Kidney (tissue), 14 donors: Measurements from ENCODE around the gene TRAF1. TPM values are rescaled to one million over a fixed set of nuclear protein-coding genes. Genes with fewer than 3 reads are reported as not detected.

Source experiments
- DNase-seq, 5 donors: peaks; one replicate each; pipeline ENCODE4 v3.0.0-alpha.2; 2013 to 2020
- FAIRE-seq: peaks from 2 replicates; lab custom pipeline; 2012; peaks lifted over from hg19 to GRCh38; lab: Jason Lieb, UNC
- H3K27ac ChIP-seq, 2 donors: one replicate each; pipeline ENCODE4 v1.7.0; 2013; ENCODE audit warnings: low read depth in 2 of 2, low read length in 2 of 2, inconsistent platforms in 1 of 2
- H3K27me3 ChIP-seq: one replicate; pipeline ENCODE4 v1.7.1; 2013; ENCODE audit warnings: low read length, inconsistent platforms; ENCODE audit not compliant: control insufficient read depth, insufficient read depth
- H3K36me3 ChIP-seq, 3 donors: one replicate each; pipeline versions ENCODE4 v1.7.0 to v1.7.1; 2013; ENCODE audit warnings: low read length in 3 of 3, control low read depth in 1 of 3, inconsistent platforms in 1 of 3; ENCODE audit not compliant: insufficient read depth in 3 of 3, control insufficient read depth in 2 of 3
- H3K4me1 ChIP-seq, 3 donors: one replicate each; pipeline versions ENCODE4 v1.7.0 to v1.7.1; 2013; ENCODE audit warnings: low read length in 3 of 3, inconsistent platforms in 1 of 3, low read depth in 1 of 3; ENCODE audit not compliant: control insufficient read depth in 2 of 3, insufficient read depth in 2 of 3
- H3K4me3 ChIP-seq, 3 donors: one replicate each; pipeline versions ENCODE4 v1.7.0 to v1.8.1; 2013; ENCODE audit warnings: low read length in 3 of 3, control low read depth in 1 of 3, inconsistent platforms in 1 of 3
- H3K9ac ChIP-seq, 3 donors: one replicate each; pipeline versions ENCODE4 v1.7.0 to v1.7.1; 2013; ENCODE audit warnings: low read length in 3 of 3, control low read depth in 1 of 3, inconsistent platforms in 1 of 3
- H3K9me3 ChIP-seq, 3 donors: one replicate each; pipeline versions ENCODE4 v1.7.0 to v1.7.1; 2013; ENCODE audit warnings: low read length in 3 of 3, control low read depth in 1 of 3, inconsistent platforms in 1 of 3; ENCODE audit not compliant: control insufficient read depth in 2 of 3, insufficient read depth in 1 of 3
- CTCF ChIP-seq: IDR thresholded peaks from 3 replicates; pipeline ENCODE4 v1.5.1; 2012; ENCODE audit warnings: mild to moderate bottlenecking, moderate library complexity, borderline replicate concordance; ENCODE audit not compliant: insufficient read depth; ENCODE audit errors: extremely low read depth
- intact Hi-C: fragments of 100-400 bp; cut with DNase I; formaldehyde crosslinking; loops from one replicate; pipeline ENCODE4 v1.11.1; 2022
- polyA plus RNA-seq: library from polyadenylated mRNA; stranded (reverse); fragments of 350-450 nt; fragmentation: Illumina TruSeq; extraction: RNeasy Lipid Tissue Mini Kit (QIAGEN cat#74804); gene quantifications from one replicate; pipeline ENCODE4 v1.2.3, GENCODE V29; 2014; ENCODE audit warnings: low read depth, low replicate concordance; ENCODE audit not compliant: insufficient read depth
- total RNA-seq: library from RNA; stranded (reverse); fragmentation: NEBNext Ultra II Directional; extraction: Animal tissue kit (Norgen Biotek cat#: 25700); gene quantifications from one replicate; pipeline ENCODE4 v1.2.1, GENCODE V29; 2021
- donor health status: control.
- donor health status: control.
- donor health status: control.
- donor health status: control.
- donor health status: control.
- donor health status: DM: yes; HTN: yes; CAD: no.
- donor health status: Normal renal cell carcinoma (clear cell type).

The TRAF1 gene
- total and polyA plus RNA-seq, 2 donors from 2014 or later, result 3.1 to 10.9 TPM

- no peak for FAIRE-seq
- Histone ChIP-seq H3K4me1 (peaks cover 0 to 9% (median 5%) of the 10 kb centered on the region in 3 donors), H3K9ac (no peak overlapping the region), H3K27ac (no peak overlapping the region), H3K9me3 (no peaks in the 10 kb centered on the region), H3K27me3 (no peaks in the 10 kb centered on the region), H3K4me3 (peak overlapping the region in 1 of 3 donors; percentile 65), H3K36me3 (no peaks in the 10 kb centered on the region)
- intact Hi-C loops, result no loop called here
- TF ChIP-seq CTCF, result no peak
- no peak for DNase-seq
These were observed 846 bp upstream of the TRAF1 start for GRCh38 chr9:120927269-120928014.

GRCh38 chr9:120925535-120926396, 830 bp downstream of the TRAF1 start:
- DNase-seq (peak in 1 of 5 donors; percentile 72), FAIRE-seq (no peak)
- Histone ChIP-seq H3K9me3 (no peaks in the 10 kb centered on the region), H3K9ac (no peak overlapping the region), H3K27ac (peak overlapping the region; percentile 18 to 52), H3K36me3 (no peaks in the 10 kb centered on the region), H3K4me3 (no peak overlapping the region), H3K27me3 (no peaks in the 10 kb centered on the region), H3K4me1 (peaks cover 0 to 4% (median 0%) of the 10 kb centered on the region in 3 donors)
- intact Hi-C loops, result no loop called here
- no peak for TF ChIP-seq CTCF

DNA sequence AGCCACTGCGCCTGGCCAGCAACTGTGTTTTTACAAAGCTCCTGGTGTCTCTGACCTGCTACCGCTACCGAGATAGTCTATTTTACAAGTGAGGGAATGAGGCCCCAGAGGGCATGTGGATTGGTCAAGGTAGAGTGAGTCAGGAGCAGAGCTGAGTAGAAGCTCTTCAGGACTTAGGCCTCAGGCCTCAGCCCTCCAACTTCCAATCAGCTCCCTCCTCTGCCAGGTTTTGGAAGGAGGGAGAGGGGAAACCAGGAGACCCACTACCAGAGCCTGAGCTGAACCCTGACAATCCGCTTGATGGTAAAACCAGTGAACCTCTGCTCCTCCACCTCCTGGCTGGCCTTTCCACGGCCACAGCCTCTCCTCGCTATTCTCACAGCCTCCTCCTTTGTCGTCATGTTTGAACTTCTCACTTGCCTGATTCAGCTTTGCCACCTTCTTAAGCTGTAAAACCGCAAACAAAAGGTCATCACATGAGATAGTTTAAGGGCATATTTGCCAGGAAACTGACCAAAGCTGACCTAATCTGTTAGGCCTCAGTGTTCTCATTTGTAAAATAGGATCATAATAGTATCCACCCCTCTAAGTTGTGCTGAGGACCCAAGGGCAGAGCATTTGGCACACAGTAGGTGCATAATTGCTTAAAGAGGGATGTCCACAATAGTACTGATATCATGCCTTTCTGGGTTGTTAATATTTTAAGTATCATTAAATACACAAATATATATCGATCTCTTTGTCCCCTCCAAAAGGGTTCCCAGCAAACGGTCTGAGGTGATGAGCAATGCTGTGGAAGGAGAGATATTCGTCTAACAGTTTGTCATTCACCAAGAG, 1.7 kb downstream of the TRAF1 start:
- Histone ChIP-seq H3K9ac (no peak overlapping the region), H3K27ac (peak overlapping the region in 1 of 2 donors; percentile 18), H3K36me3 (no peaks in the 10 kb centered on the region), H3K9me3 (no peaks in the 10 kb centered on the region), H3K4me3 (no peak overlapping the region), H3K27me3 (no peaks in the 10 kb centered on the region), H3K4me1 (peaks cover 0 to 4% (median 0%) of the 10 kb centered on the region in 3 donors)
- DNase-seq (no peak), FAIRE-seq (no peak)
- no peak for TF ChIP-seq CTCF
- intact Hi-C loops, result no loop called here
